ENCODE results near the gene ARID1B. TPM values are rescaled to one million over a fixed set of nuclear protein-coding genes. Genes with fewer than 3 reads are reported as not detected.

The ARID1B gene
- total RNA-seq, 1 experiment from 2014 or later = 58.8 TPM

DNA sequence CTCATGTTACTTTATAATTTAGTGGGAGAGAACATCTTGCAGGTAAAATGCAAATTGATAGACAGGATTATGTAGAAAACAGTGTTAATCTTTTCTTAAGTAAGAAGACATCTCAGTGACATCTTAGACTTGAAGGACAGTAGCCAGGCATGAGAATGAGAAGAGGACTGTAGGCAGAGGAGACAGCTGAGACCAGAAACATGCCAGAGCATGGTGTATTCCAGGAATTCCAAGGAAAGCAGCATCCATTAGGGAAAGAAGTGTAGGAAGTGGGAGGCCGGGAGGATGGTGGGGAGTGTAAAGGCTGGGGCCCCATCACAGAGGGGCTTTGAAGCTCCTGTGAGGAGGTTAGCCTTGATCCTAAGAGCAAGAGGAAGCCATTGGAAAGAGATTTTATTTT lies 225.6 kb downstream of the ARID1B start:
- Mint-ChIP-seq H3K4me3 (ENCODE audit: unreplicated experiment) (no peak overlapping the region), H3K27ac (ENCODE audit: unreplicated experiment) (no peak overlapping the region), H3K27me3 (ENCODE audit: insufficient read depth, unreplicated experiment) (no peaks in the 10 kb centered on the region), H3K9me3 (ENCODE audit: unreplicated experiment) (no peaks in the 10 kb centered on the region), H3K36me3 (ENCODE audit: insufficient read depth, unreplicated experiment) (peaks cover 15% of the 10 kb centered on the region), H3K4me1 (ENCODE audit: low read depth, unreplicated experiment) (peaks cover 16% of the 10 kb centered on the region)
- DNase-seq = no peak
- Histone ChIP-seq H3K27me3 (replicated peaks; ENCODE audit: control insufficient read depth, insufficient read depth, low read length) (no peaks in the 10 kb centered on the region), H3K4me1 (0 out of 2 replicates have a peak, but pooled peaks cover under 1% of the 10 kb centered on the region), H3K4me3 (ENCODE audit: low read depth, low read length) (no peak overlapping the region), H3K9me3 (no peaks in the 10 kb centered on the region), H3K36me3 (ENCODE audit: control insufficient read depth, insufficient read depth, low read length) (no peaks in the 10 kb centered on the region)
- BruUV-seq (replicated peaks) = no TSS peak
- ChIA-PET POLR2A (no interaction called here), CTCF (no interaction called here)
- TF ChIP-seq CTCF (IDR thresholded peaks at IDR 0.05; ENCODE audit: insufficient read depth in 1 of 2, low read depth in 1 of 2, low read length in 1 of 2, severe bottlenecking in 1 of 2, unreplicated experiment in 1 of 2) = no peak
- intact Hi-C loops (cut with micrococcal nuclease; ENCODE audit: unreplicated experiment) = loop anchor here (2.0 kb wide), 1 partner anchor 18 kb away; no protein-coding TSS in a partner anchor

DNA sequence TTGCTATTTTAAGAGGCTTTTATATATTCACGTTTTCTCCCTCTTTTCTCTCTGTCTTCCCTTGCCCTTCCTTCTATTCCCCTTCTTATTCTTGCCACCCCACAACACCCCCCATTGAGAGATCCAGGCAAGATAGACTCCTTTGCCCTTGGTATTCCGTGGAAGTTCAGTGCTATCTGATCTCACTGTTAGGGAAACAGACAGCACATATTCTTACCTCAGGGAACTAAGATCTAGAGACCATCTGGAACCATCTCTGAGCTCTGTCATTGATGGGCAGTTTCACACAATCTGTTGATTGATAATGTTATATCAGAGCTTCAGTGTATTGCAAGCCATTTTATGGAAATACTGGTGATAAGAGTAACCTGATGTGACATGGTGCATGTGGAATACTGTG lies 228.8 kb downstream of the ARID1B start:
- intact Hi-C loops (cut with micrococcal nuclease; ENCODE audit: unreplicated experiment) = no loop called here
- CTCF ChIA-PET = no interaction called here
- peaks cover 8% of the 10 kb centered on the region; the same call in 1 of the 2 replicates for H3K4me1 ChIP-seq
- H3K9me3 ChIP-seq = no peaks in the 10 kb centered on the region
- no peaks in the 10 kb centered on the region for H3K9me3 Mint-ChIP-seq (ENCODE audit: unreplicated experiment)
- H3K4me3 Mint-ChIP-seq (ENCODE audit: unreplicated experiment) = no peak overlapping the region
- H3K27me3 Mint-ChIP-seq (ENCODE audit: insufficient read depth, unreplicated experiment) = no peaks in the 10 kb centered on the region
- H3K27me3 ChIP-seq (replicated peaks; ENCODE audit: control insufficient read depth, insufficient read depth, low read length) = no peaks in the 10 kb centered on the region
- H3K27ac Mint-ChIP-seq (ENCODE audit: unreplicated experiment) = no peak overlapping the region
- no peak for DNase-seq
- POLR2A ChIA-PET = no interaction called here
- no TSS peak for BruUV-seq (replicated peaks)
- TF ChIP-seq CTCF (IDR thresholded peaks at IDR 0.05; ENCODE audit: insufficient read depth in 1 of 2, low read depth in 1 of 2, low read length in 1 of 2, severe bottlenecking in 1 of 2, unreplicated experiment in 1 of 2) = no peak
- H3K36me3 Mint-ChIP-seq (ENCODE audit: insufficient read depth, unreplicated experiment) = peaks cover 9% of the 10 kb centered on the region
- no peaks in the 10 kb centered on the region for H3K36me3 ChIP-seq (ENCODE audit: control insufficient read depth, insufficient read depth, low read length)
- H3K4me1 Mint-ChIP-seq (ENCODE audit: low read depth, unreplicated experiment) = peaks cover 18% of the 10 kb centered on the region
- H3K4me3 ChIP-seq (ENCODE audit: low read depth, low read length) = no peak overlapping the region

GRCh38 chr6:157008568-157008967 lies 231.4 kb downstream of the ARID1B start:
- H3K27ac Mint-ChIP-seq (ENCODE audit: unreplicated experiment) = no peak overlapping the region

More at GRCh38 chr6:157008568-157008967, 231.4 kb downstream of the ARID1B start:
- no peaks in the 10 kb centered on the region for H3K9me3 Mint-ChIP-seq (ENCODE audit: unreplicated experiment)
- H3K4me3 ChIP-seq (ENCODE audit: low read depth, low read length) = no peak overlapping the region
- TF ChIP-seq CTCF (IDR thresholded peaks at IDR 0.05; ENCODE audit: insufficient read depth in 1 of 2, low read depth in 1 of 2, low read length in 1 of 2, severe bottlenecking in 1 of 2, unreplicated experiment in 1 of 2) = no peak
- H3K27me3 ChIP-seq (replicated peaks; ENCODE audit: control insufficient read depth, insufficient read depth, low read length) = no peaks in the 10 kb centered on the region
- peaks cover 9% of the 10 kb centered on the region for H3K4me1 Mint-ChIP-seq (ENCODE audit: low read depth, unreplicated experiment)
- H3K27me3 Mint-ChIP-seq (ENCODE audit: insufficient read depth, unreplicated experiment) = no peaks in the 10 kb centered on the region
- no peaks in the 10 kb centered on the region for H3K9me3 ChIP-seq
- no TSS peak for BruUV-seq (replicated peaks)
- DNase-seq = no peak
- no peaks in the 10 kb centered on the region for H3K36me3 Mint-ChIP-seq (ENCODE audit: insufficient read depth, unreplicated experiment)
- H3K4me1 ChIP-seq = peaks cover 8% of the 10 kb centered on the region; the same call in 1 of the 2 replicates
- no peak overlapping the region for H3K4me3 Mint-ChIP-seq (ENCODE audit: unreplicated experiment)
- intact Hi-C loops (cut with micrococcal nuclease; ENCODE audit: unreplicated experiment) = no loop called here
- no peaks in the 10 kb centered on the region for H3K36me3 ChIP-seq (ENCODE audit: control insufficient read depth, insufficient read depth, low read length)
- POLR2A ChIA-PET = no interaction called here
- CTCF ChIA-PET = no interaction called here

All from Caco-2 (cell line).